ENCODE results near the gene CRK. TPM values are rescaled to one million over a fixed set of nuclear protein-coding genes. Genes with fewer than 3 reads are reported as not detected.

Gene CRK
- 135 and 146 TPM in 2 replicates for total RNA-seq

DNA sequence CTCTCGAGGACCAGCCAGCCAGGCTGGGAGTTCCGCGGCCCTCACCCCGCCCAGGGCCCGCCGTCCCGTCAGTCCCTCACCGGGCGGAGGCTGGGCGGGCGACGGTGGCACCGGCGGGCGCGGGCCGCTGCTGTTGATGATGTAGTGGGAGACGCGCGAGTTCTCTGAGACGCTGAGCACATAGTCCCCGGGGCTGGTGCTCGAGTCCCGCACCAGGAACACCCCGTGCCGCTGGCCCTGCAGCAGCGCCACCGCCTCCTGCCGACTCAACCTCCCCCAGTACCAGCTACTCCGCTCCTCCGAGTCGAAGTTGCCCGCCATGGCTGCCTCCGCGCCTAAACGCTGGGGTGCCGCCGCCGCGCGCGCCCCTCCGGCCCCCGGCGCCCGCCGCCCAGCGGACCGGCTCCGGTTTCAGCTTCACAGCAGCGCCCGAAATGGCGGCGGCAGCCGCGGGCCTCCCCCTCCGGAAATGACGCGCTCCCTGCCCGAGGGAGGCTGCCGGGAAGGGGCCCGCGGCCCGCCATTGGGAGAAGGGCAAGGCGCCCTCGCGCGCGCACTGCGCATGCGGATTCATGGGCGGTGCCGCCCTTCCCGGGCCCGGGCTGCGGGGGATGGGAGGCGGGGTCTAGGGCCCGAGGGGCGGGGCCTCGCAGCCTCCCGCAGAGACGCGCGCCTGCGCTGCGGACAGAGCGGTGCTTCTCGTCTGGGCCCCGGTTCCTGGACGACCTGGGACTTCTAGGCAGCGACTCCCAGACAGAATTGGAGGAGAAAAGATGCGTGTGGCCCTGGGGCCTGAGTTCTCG, at the start of gene CRK:
CRK (minus strand) TSS at position 436 of the 803 bp plus-strand sequence; CDS start at position 321, 115 bp downstream.

DNA sequence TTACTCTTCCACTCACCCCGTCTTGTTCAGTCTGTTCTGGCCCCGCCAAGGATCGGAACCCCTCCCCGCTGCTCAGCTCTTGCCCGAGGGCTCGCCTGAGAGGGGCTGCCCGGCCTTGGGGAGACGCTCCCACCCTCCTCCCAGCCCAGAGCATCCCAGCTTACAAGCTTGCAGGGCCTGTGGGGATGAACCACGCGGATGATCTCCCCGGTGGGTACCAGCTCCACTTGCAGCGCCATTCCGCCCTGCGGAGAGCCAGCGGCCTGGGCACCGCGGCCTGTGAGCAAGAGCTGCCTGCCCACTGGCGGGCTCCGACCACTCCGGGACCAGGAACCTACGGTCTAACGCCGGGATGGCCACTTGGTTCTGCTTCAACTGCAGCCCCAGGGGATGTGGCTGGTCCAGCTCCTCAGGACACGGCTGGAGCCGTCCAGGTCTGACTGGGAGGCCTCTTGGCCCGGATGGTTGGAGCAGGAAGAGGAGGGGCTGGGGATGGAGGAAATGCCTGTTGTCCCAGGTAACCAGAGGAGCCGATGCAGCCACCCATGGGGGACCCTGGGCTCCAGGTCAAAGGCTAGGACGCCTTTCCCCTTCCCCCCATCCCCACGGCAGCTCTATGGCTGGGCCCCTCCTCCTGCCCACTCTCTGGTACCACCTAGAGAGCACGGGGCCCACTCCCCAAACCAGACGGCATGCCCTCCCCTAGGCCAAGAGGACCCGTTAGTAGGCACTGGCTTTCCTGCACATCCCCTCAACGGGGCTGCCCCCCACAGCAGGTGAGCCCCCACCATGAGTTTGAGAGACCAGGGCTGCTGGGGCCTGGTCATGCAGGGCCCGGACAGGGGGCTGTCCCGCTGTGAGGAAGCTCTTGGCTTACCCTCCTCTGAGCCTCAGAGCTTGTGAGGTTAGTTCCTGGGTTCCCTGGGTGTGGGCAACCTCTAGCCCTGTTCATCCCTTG, 36.5 kb upstream of the CRK start, which contains the start of gene MYO1C:
MYO1C (minus strand) TSS at position 438 of the 958 bp plus-strand sequence; CDS start at position 239, 199 bp downstream.

DNA sequence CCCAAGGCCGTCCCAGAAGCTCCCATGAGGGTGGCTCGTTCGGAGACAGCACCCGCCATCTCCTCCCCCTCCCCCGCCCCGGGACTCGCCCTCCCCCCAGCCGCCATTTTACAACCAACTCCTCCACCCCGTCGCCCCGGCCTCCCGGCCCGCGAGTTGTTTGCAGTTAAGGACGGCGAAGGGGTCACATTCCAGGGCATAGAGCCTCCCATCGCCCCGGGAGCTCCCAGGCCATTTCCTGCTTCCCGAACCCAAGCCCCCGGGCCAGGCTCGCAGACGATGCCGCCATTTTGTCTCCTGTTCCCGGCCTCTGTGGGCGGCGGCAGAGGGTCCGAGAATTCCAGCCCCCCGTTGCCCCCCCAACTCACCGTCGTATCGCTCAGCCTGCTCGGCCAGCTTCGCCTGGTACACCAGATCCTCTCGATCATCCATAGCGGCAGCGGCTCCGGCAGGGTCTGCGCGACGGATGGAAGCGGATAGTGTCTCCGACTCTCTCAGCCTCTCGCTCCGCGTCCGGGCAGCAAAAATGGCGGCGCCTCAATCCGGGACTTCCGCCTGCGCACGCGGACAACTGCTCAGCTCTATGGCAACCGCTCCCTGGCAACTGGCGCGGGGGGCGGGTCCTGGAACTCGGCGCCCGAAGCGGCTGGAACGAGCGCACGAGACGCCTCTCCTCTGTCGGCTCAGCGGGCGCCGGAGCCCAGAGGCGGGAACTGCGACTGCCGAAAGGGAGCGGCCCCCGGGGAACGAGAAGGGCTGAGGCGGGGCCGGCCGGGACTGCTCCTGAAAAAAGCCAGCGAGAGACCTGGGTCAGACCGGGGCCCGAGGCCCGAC, 56.1 kb downstream of the CRK start, which contains the start of gene YWHAE:
YWHAE (minus strand) TSS at position 544 of the 834 bp plus-strand sequence; CDS start at position 432, 112 bp downstream.

Other genes starting within 250 kb of the CRK start
- gene BHLHA9, start 185.8 kb downstream of the CRK start, total RNA-seq = not detected in 2 replicates
- gene TRARG1, start 176.6 kb downstream of the CRK start, total RNA-seq = not detected in 2 replicates
- gene YWHAE, start 56.0 kb downstream of the CRK start, total RNA-seq = 407 and 501 TPM in 2 replicates
- 141 and 164 TPM in 2 replicates for gene MYO1C, start 36.5 kb upstream of the CRK start, total RNA-seq
- 57.4 and 65.8 TPM in 2 replicates for gene INPP5K, start 60.4 kb upstream of the CRK start, total RNA-seq
- gene PITPNA, start 106.6 kb upstream of the CRK start, total RNA-seq = 15.5 and 17.8 TPM in 2 replicates
- gene SLC43A2, start 172.6 kb upstream of the CRK start, total RNA-seq = 18.0 and 39.1 TPM in 2 replicates
- 69.7 and 105 TPM in 2 replicates for gene SCARF1, start 189.5 kb upstream of the CRK start, total RNA-seq
- 11.1 and 12.4 TPM in 2 replicates for gene RILP, start 193.6 kb upstream of the CRK start, total RNA-seq
- 74.6 and 80.6 TPM in 2 replicates for gene PRPF8, start 228.6 kb upstream of the CRK start, total RNA-seq